Dendritic cell treated with granulocyte-macrophage colony-stimulating factor and Interleukin-4, amounts not matched to agents 40 ng/mL and 50 ng/mL, for 4 days (primary cell): Measurements from ENCODE around the gene ZNF236.
"Not testable (repeated sequence)": the region's sequence is repeated elsewhere in the genome, so short reads cannot be mapped to it uniquely, and the experiment has no call there.

ENCODE experiments used
- H3K27ac Mint-ChIP-seq: one replicate; pipeline ENCODE4 v1.8.0; 2022; ENCODE audit warnings: mild to moderate bottlenecking, mixed read lengths
- H3K27me3 Mint-ChIP-seq: one replicate; pipeline ENCODE4 v1.8.0; 2022; ENCODE audit warnings: mild to moderate bottlenecking, mixed read lengths
- H3K36me3 Mint-ChIP-seq: one replicate; pipeline ENCODE4 v1.8.0; 2022; ENCODE audit warnings: low read depth, mixed read lengths
- H3K4me1 Mint-ChIP-seq: one replicate; pipeline ENCODE4 v1.8.0; 2022; ENCODE audit warnings: low read depth, mixed read lengths
- H3K4me3 Mint-ChIP-seq: one replicate; pipeline ENCODE4 v1.8.0; 2022; ENCODE audit warnings: mild to moderate bottlenecking, moderate library complexity, mixed read lengths
- H3K9me3 Mint-ChIP-seq: one replicate; pipeline ENCODE4 v1.8.0; 2022; ENCODE audit warnings: mixed read lengths
- intact Hi-C: fragments of 100-400 bp; cut with micrococcal nuclease; formaldehyde crosslinking; loops from one replicate; pipeline ENCODE4 v1.15.0; 2022

The ZNF236 gene

DNA sequence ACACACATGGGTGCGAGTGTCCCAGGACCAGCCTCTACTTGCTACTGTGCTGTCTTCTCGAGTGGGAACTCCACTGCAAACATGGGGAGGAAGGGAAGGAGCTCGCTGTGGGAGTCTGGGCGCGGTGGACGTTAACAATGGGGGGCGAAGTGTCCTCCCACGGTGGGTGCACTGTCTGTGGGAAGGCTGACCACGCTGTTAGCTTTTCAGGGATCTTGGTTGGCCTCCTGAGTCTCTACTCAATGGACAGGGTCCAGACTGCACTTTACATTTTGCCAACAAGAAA is 163.5 kb downstream of the ZNF236 start:
- intact Hi-C loops: loop anchor here (10.0 kb wide), 1 partner anchor 61 kb away; no protein-coding TSS in a partner anchor
- Mint-ChIP-seq H3K9me3 (no peaks in the 10 kb centered on the region), H3K27me3 (no peaks in the 10 kb centered on the region), H3K36me3 (no peaks in the 10 kb centered on the region), H3K4me3 (no peak overlapping the region), H3K27ac (peak overlapping the region; percentile 90), H3K4me1 (peaks cover 59% of the 10 kb centered on the region)

DNA sequence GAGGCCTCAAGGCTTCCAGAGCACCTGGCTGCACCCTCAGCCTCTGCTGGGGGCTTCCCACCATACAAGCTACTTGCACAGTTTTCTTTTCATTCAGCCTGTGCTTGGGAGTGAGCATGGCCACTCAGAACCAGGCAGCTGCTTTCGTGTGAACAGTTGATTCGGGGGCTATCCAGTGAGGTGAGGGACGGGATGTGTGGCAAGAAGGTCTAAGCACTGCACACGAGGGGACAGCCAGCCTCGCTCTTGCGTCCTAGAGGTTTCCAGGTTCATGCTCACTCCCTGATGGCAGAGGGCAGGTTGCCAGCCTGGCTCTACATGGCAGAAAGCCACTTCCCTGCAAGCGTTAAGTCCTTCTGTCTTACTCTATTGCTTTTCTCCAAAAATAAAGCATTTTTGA is 164.0 kb downstream of the ZNF236 start:
- Mint-ChIP-seq H3K4me1 (peaks cover 64% of the 10 kb centered on the region), H3K27me3 (no peaks in the 10 kb centered on the region), H3K4me3 (no peak overlapping the region), H3K9me3 (no peaks in the 10 kb centered on the region), H3K27ac (peak overlapping the region; percentile 90), H3K36me3 (no peaks in the 10 kb centered on the region)
- intact Hi-C loops: loop anchor here (10.0 kb wide), 1 partner anchor 62 kb away; no protein-coding TSS in a partner anchor

DNA sequence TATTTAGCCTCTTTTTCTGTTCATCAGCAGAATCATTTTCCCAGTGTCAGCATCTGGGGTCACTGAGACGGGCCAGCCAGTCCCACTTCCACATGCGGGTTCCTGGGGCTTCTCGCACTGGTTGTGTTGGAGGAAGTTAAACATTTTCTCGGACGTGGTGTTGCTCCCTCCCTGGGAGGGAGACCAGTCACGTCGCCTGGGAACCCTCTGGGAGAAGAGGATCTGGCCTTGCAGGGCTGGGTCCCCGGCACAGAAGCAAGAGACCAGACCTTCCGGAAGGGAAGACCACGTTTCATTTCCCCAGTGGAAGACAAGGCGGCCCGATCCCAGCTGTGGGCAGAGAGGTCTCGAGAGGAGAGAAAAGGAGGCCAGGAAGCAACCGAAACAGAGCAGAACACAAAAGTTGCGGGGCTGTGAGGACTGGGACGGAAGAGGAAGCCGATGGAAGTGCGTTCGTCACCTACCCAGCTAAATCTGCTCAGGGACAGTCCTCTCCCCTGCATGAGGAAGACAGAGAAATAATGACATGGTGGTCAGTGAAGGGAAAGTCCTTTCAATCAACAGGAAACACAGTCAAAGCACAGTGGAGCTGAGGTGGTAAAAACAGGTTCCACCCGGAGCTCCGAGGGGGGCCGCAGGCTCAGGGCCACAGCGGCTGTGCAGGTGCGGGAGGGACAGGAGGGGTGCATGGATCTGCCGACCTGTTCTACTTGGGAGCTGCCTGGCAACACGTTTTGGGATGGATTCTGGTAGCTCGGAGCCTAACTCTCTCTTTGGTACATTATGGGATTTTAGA is 165.9 kb downstream of the ZNF236 start:
- H3K4me1 Mint-ChIP-seq: peaks cover 79% of the 10 kb centered on the region
- no peaks in the 10 kb centered on the region for H3K36me3 Mint-ChIP-seq
- intact Hi-C loops: loop anchor here (10.0 kb wide), 1 partner anchor 63 kb away; no protein-coding TSS in a partner anchor
- H3K9me3 Mint-ChIP-seq: no peaks in the 10 kb centered on the region
- H3K27me3 Mint-ChIP-seq: no peaks in the 10 kb centered on the region
- H3K27ac Mint-ChIP-seq: peak overlapping the region; percentile 90
- peak overlapping the region; percentile 66 for H3K4me3 Mint-ChIP-seq

DNA sequence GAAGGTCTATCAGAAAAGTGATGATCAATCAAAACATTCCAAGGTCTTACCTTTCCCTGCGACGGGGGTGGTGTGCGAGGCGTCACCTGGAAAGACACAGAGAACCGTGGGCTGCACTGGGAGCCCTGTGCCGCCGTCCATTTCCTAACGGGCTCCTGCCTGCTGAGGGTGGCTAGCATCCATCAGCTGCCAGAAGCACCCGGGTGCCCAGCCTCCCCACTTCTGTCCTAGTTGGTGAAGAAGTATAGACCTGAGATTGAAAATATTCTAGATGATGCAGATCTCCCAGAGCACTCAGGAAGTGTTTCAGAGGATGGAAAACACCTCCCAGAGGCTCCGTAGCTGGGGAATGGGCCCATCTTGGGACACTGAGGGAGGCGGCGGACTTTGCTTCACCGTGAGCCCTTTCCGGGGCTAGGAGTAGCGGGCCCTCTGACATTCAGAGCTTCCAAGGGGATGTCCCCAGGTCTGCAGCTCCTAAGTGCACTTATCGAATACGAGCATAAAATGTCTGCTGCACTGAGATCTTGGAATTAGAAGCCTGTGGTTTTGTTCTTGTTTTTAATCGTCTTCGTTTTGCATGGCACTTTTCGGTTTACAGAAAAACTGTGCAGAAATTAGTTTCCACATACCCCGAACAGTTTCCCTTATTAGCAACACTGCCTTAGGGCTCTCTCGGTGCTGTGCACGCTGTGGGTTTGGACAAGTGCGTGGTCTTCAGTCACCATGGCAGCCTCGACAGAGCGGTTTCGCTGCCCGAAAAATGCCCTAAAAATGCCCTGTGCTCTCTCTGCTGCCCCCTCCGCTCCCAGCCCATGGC is 166.7 kb downstream of the ZNF236 start:
- Mint-ChIP-seq H3K4me3 (peak overlapping the region; percentile 66), H3K9me3 (no peaks in the 10 kb centered on the region), H3K4me1 (peaks cover 75% of the 10 kb centered on the region), H3K27me3 (no peaks in the 10 kb centered on the region), H3K36me3 (no peaks in the 10 kb centered on the region), H3K27ac (peak overlapping the region; percentile 90)
- intact Hi-C loops: loop anchor here (10.0 kb wide), 1 partner anchor 64 kb away; no protein-coding TSS in a partner anchor

DNA sequence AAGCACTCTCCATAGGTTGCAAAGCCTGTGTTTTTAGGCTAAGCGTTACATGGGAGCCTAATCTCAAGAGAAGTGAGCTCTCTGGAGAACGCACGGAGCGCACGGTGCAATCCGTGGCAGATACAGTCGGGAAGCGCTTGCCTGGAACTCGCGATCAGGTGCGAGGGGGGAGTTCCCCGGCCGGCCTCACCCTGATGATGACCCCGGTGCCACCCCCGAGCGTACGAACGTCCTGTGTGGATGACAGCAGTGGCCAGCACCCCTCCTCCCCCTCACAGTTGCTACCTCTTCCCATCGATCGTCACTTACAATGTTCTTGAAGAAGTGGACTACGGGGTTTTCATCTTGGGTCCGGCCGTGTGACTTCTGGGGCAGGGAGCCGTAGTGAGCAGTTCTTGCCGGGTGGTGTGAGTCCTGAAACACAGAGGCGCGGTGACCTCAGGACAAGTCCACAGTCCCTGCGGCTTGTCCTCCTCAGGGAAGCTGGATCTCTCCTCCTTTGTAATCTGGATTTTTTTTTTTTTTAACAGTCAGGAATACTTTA is 167.4 kb downstream of the ZNF236 start:
- Mint-ChIP-seq H3K9me3 (no peaks in the 10 kb centered on the region), H3K36me3 (no peaks in the 10 kb centered on the region), H3K4me1 (peaks cover 75% of the 10 kb centered on the region), H3K27me3 (no peaks in the 10 kb centered on the region), H3K4me3 (no peak overlapping the region), H3K27ac (peak overlapping the region; percentile 90)
- intact Hi-C loops: loop anchor here (10.0 kb wide), 1 partner anchor 65 kb away; no protein-coding TSS in a partner anchor

DNA sequence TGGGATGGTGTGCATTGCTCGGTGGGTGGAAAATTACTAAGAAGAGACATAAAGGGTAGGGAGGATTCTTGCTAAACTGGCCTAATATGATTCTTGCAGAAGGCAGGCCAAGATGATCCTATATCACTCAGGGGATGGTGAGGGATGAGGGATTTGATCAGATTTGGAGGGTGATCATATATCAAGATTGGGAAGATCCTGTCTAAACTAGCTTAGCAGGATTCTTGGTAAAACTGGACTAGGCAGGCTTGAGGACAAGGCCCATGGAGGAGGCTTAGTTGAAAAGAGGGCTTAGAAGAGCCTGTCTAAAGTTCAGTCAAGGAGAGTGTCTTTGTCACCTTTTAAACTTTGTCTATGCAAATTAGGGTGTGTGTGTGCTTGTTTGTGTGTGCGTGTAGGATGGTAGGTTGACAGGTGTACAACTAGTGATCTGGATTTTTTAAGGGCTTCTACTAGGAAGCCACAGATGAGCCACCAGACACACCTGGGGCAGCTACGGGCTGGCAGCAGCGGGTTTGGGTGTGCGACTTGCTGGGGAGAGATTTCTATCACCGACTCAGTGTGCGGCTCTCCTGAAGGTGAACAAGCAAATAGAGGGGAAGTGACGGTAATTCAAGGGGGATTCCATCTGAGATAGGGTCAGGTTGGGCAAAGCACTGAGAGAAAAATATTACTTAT is 168.1 kb downstream of the ZNF236 start:
- H3K27me3 Mint-ChIP-seq, intact Hi-C loops, H3K36me3 Mint-ChIP-seq, H3K9me3 Mint-ChIP-seq: not testable (repeated sequence)
- H3K27ac Mint-ChIP-seq: peak overlapping the region; percentile 90
- peak overlapping the region; percentile 68 for H3K4me3 Mint-ChIP-seq
- H3K4me1 Mint-ChIP-seq: peaks cover 75% of the 10 kb centered on the region

DNA sequence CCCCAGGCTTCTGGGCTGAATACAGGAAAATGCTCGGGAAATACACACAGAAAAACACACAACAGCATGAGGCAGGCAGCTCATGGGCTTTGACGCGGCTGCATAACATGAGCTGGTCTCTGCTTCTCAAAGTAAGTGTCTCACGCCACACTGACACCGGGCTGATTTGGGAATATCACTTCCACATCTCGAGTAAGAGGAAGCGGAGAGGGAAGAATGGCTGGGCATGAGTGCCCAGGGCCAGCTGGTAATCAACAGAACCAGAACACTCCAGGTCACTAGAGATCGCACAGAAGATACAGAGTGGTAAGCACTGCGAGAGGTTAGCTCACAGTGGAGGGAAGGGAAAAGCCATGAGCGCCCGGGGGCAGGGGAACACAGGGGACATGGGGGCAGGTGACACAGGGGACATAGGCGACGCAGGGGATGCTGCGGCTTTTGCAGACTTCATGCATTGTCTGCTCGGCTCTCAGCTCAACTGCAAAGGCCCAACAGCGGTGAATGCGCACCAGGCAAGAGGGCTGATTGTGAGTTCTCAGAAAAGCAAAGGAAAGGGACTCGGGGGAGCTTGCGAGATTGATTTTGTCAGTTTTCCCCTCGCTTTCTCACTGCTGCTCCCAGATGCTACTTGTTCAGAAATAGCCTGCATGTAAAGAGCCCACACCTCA is 168.8 kb downstream of the ZNF236 start:
- Mint-ChIP-seq H3K36me3 (no peaks in the 10 kb centered on the region), H3K9me3 (no peaks in the 10 kb centered on the region), H3K27me3 (no peaks in the 10 kb centered on the region), H3K27ac (peak overlapping the region; percentile 90), H3K4me3 (peak overlapping the region; percentile 68), H3K4me1 (peaks cover 68% of the 10 kb centered on the region)
- intact Hi-C loops: no loop called here

DNA sequence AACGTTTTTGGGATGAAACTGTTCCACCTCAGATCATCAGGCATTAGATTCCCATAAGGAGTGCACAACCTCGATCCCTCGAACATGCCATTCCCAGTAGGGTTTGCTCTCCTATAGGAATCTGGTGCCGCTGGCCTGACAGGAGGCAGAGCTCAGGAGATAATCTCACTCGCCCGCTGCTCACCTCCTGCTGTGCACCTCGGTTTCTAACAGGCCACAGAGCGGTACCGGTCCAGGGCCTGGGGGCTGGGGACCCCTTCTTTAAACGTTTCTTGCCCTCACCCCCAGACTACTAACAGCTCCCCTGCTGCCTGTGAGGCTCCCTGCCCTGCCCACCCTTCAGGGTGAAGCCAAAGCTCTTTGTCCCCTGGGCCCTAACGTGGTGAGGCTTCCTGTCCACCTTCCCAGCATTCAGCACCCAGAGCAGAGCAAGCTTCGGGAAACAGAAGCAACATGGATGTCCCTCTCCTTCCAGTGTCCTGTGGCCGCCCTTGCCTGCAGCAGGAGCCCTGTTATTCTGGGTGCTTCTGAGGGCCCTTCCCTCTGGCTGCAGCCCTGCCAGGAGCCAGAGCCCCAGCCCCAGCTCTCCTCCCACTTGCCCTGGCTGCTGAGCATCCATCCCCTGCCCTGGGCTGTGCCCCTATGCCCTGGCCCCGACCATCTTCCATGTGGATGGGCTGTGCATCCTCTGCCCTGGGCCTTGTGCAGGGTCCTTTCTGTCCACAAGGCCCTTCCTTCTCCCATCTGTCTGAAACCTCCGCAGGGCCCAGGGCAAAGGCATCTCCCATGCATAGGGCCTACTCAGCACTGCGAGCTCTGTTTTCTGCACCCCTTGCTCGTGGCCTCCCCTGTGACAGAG is 170.1 kb downstream of the ZNF236 start:
- Mint-ChIP-seq H3K27me3 (no peaks in the 10 kb centered on the region), H3K4me3 (no peak overlapping the region), H3K9me3 (no peaks in the 10 kb centered on the region), H3K36me3 (no peaks in the 10 kb centered on the region), H3K27ac (peak overlapping the region; percentile 64), H3K4me1 (peaks cover 55% of the 10 kb centered on the region)
- intact Hi-C loops: no loop called here

DNA sequence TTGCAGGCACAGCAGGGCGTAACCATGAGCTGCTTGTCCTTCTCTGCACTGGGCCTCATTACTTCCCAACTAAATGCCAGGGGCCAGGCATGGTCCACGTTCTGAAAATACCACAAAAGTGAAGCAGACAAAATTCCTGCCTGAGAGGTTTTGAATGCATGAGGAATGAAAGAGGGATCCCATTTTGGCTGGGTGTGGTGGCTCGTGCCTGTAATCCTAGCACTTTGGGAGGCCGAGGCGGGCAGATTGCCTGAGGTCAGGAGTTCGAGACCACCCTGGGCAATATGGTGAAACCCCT is 170.7 kb downstream of the ZNF236 start:
- Mint-ChIP-seq H3K9me3 (no peaks in the 10 kb centered on the region), H3K4me3 (no peak overlapping the region), H3K27me3 (no peaks in the 10 kb centered on the region), H3K36me3 (peaks cover 1% of the 10 kb centered on the region), H3K4me1 (peaks cover 52% of the 10 kb centered on the region), H3K27ac (peak overlapping the region; percentile 64)
- intact Hi-C loops: no loop called here

DNA sequence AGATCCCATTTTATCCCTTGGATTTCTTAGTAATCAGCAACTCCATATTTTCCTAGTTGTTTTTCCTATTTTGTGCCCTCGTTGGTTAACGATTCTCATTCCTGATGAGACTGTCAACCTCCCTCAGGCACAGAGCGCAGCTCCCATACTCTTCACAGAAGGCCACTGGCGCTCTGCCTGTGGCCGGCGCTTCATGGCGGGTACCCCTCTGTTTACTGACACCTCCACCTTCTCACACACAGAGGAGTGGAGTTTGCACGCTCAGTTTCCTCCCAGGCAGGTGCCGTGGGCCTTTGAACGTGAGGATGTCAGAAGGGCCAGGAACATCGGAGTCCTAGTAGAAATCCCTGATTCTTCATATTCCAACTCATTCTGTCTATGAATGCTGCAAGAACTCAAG is 171.2 kb downstream of the ZNF236 start:
- H3K27ac Mint-ChIP-seq: peak overlapping the region; percentile 64
- peaks cover 7% of the 10 kb centered on the region for H3K36me3 Mint-ChIP-seq
- peaks cover 48% of the 10 kb centered on the region for H3K4me1 Mint-ChIP-seq
- intact Hi-C loops: no loop called here
- H3K27me3 Mint-ChIP-seq: no peaks in the 10 kb centered on the region
- H3K4me3 Mint-ChIP-seq: no peak overlapping the region
- no peaks in the 10 kb centered on the region for H3K9me3 Mint-ChIP-seq

DNA sequence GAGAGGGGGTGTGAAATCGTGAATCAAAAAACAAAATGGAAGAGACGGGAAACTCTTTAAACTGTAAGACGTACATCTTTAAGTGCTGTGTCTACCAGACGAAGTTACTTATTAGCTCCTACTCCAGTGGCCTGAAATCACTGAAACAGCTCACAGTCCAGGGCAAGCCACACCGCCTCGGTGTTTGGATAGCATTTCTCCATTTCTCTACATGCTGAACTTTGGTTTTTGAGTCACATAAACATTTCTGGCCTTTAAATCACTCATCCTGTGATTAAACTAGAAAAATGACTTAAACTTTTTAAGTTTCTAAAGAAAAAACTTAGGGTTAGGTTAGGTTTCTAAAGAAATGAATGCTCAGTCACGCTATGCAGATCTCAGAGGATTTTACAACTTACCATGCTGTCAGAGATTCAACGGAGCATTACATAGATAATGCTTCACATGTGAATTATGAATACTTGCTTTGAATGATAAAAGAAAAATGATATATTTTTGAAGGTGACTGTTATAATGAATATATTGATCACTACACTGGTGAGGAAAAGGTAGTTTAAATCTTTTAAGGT is 171.8 kb downstream of the ZNF236 start:
- Mint-ChIP-seq H3K4me3 (no peak overlapping the region), H3K36me3 (peaks cover 12% of the 10 kb centered on the region), H3K4me1 (peaks cover 46% of the 10 kb centered on the region), H3K9me3 (no peaks in the 10 kb centered on the region), H3K27ac (no peak overlapping the region), H3K27me3 (no peaks in the 10 kb centered on the region)
- intact Hi-C loops: no loop called here

DNA sequence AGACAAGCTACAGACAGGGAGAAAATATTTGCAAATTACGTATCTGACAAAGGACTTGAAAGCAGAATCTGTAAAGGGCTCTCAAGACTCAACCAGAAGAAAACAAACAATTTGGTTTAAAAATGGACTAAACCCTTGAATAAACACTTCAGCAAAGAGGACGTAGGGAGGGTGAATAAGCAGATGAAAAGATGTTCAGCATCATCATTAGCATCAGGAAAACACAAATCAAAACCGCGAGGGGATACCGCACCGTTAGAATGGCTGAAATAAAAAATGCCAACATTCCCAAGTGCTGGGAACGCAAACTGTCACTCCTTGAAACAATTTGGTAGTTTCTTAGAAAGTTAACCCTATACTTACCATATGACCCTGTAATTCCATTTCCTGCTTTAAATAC is 173.5 kb downstream of the ZNF236 start:
- peaks cover 12% of the 10 kb centered on the region for H3K36me3 Mint-ChIP-seq
- H3K4me3 Mint-ChIP-seq: no peak overlapping the region
- H3K27ac Mint-ChIP-seq: no peak overlapping the region
- intact Hi-C loops: no loop called here
- no peaks in the 10 kb centered on the region for H3K27me3 Mint-ChIP-seq
- H3K9me3 Mint-ChIP-seq: no peaks in the 10 kb centered on the region
- H3K4me1 Mint-ChIP-seq: peaks cover 39% of the 10 kb centered on the region
